Measurements from ENCODE around the gene CHRM2. TPM values are rescaled to one million over a fixed set of nuclear protein-coding genes. Genes with fewer than 3 reads are reported as not detected.

The CHRM2 gene
- polyA plus RNA-seq, 1 of the 3 experiments (the other 2 are of a cell fraction), result 0.23 TPM

GRCh38 chr7:136941816-136942215 is 73.4 kb downstream of the CHRM2 start:
- Histone ChIP-seq H3F3A (replicated peaks; ENCODE audit: insufficient read depth) (no peaks in the 10 kb centered on the region), H3K9me3 (no peaks in the 10 kb centered on the region), H3K4me1 (ENCODE audit: control insufficient read depth in 1 of 2, insufficient read depth in 2 of 2, low read depth in 1 of 2, low read length in 1 of 2) (no peaks in the 10 kb centered on the region; a peak in 1 of 4 replicates), H3K4me2 (no peak overlapping the region), H3K79me2 (ENCODE audit: insufficient read depth) (no peaks in the 10 kb centered on the region), H3K36me3 (replicated peaks in 1 of 2; ENCODE audit: control insufficient read depth in 1 of 2, insufficient read depth in 2 of 2, low read length in 1 of 2) (no peaks in the 10 kb centered on the region), H4K20me1 (ENCODE audit: insufficient read depth) (no peaks in the 10 kb centered on the region), H2AFZ (ENCODE audit: low read depth) (no peak overlapping the region), H3K27me3 (ENCODE audit: insufficient read depth) (no peaks in the 10 kb centered on the region), H3K9me2 (no peaks in the 10 kb centered on the region), H3K27ac (ENCODE audit: low read depth in 2 of 2, low read length in 1 of 2) (no peak overlapping the region), H3K4me3 (ENCODE audit: low read depth in 2 of 2, low read length in 1 of 2) (no peak overlapping the region), H3K9ac (no peak overlapping the region)
- no peak for DNase-seq
- CTCF ChIA-PET, result interaction anchor here (1.9 kb wide), 1 partner anchor 19 kb away, joined by 3 read pairs; no protein-coding TSS in a partner anchor
- TF ChIP-seq RCOR1 (IDR thresholded peaks at IDR 0.05; ENCODE audit: low read length), result no peak
- no peak for TF ChIP-seq SIN3A (IDR thresholded peaks at IDR 0.05; ENCODE audit: borderline replicate concordance, low read depth, low read length)
- no peak for TF ChIP-seq RXRA (IDR thresholded peaks at IDR 0.05; ENCODE audit: borderline replicate concordance, low read depth)
- no peak for TF ChIP-seq MAX (IDR thresholded peaks at IDR 0.05; ENCODE audit: low read depth)
- TF ChIP-seq EZH2phosphoT487 (IDR thresholded peaks at IDR 0.05; ENCODE audit: borderline replicate concordance, low read depth), result no peak
- no peak for TF ChIP-seq EP300 (IDR thresholded peaks at IDR 0.05; ENCODE audit: borderline replicate concordance in 1 of 2, low read depth in 1 of 2, low read length in 1 of 2)
- TF ChIP-seq NRF1 (IDR thresholded peaks at IDR 0.05; ENCODE audit: low read depth, low read length), result no peak
- TF ChIP-seq POLR2AphosphoS5 (IDR thresholded peaks at IDR 0.05; ENCODE audit: low read depth, low read length), result no peak
- no peak for TF ChIP-seq TAF1 (IDR thresholded peaks at IDR 0.05; ENCODE audit: borderline replicate concordance, low read depth, low read length)
- TF ChIP-seq ELF1 (IDR thresholded peaks at IDR 0.05), result no peak
- TF ChIP-seq, protein P1, sequence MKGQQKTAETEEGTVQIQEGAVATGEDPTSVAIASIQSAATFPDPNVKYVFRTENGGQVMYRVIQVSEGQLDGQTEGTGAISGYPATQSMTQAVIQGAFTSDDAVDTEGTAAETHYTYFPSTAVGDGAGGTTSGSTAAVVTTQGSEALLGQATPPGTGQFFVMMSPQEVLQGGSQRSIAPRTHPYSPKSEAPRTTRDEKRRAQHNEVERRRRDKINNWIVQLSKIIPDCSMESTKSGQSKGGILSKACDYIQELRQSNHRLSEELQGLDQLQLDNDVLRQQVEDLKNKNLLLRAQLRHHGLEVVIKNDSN (IDR thresholded peaks at IDR 0.05; ENCODE audit: borderline replicate concordance, low read depth), result no peak
- TF ChIP-seq TCF12 (IDR thresholded peaks at IDR 0.05), result no peak
- no peak for TF ChIP-seq JUND (IDR thresholded peaks at IDR 0.05)
- no peak for TF ChIP-seq CHD2 (IDR thresholded peaks at IDR 0.05; ENCODE audit: low read length, partially characterized antibody)
- TF ChIP-seq, protein P2, sequence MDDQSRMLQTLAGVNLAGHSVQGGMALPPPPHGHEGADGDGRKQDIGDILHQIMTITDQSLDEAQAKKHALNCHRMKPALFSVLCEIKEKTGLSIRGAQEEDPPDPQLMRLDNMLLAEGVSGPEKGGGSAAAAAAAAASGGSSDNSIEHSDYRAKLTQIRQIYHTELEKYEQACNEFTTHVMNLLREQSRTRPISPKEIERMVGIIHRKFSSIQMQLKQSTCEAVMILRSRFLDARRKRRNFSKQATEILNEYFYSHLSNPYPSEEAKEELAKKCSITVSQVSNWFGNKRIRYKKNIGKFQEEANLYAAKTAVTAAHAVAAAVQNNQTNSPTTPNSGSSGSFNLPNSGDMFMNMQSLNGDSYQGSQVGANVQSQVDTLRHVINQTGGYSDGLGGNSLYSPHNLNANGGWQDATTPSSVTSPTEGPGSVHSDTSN (IDR thresholded peaks at IDR 0.05), result no peak
- POLR2A ChIA-PET, result no interaction called here
- WGBS (ENCODE audit: low lambda C conversion rate), result 3% methylated on average over 1 of the region's 1 CpG

- Histone ChIP-seq H3K27me3 (ENCODE audit: insufficient read depth) (no peaks in the 10 kb centered on the region), H3F3A (replicated peaks; ENCODE audit: insufficient read depth) (no peaks in the 10 kb centered on the region), H2AFZ (ENCODE audit: low read depth) (no peak overlapping the region), H3K9ac (no peak overlapping the region), H3K27ac (ENCODE audit: low read depth in 2 of 2, low read length in 1 of 2) (no peak overlapping the region), H3K4me2 (no peak overlapping the region), H4K20me1 (ENCODE audit: insufficient read depth) (no peaks in the 10 kb centered on the region), H3K36me3 (replicated peaks in 1 of 2; ENCODE audit: control insufficient read depth in 1 of 2, insufficient read depth in 2 of 2, low read length in 1 of 2) (no peaks in the 10 kb centered on the region), H3K79me2 (ENCODE audit: insufficient read depth) (no peaks in the 10 kb centered on the region), H3K9me2 (no peaks in the 10 kb centered on the region), H3K4me1 (ENCODE audit: control insufficient read depth in 1 of 2, insufficient read depth in 2 of 2, low read depth in 1 of 2, low read length in 1 of 2) (no peaks in the 10 kb centered on the region; a peak in 1 of 4 replicates), H3K9me3 (no peaks in the 10 kb centered on the region), H3K4me3 (ENCODE audit: low read depth in 2 of 2, low read length in 1 of 2) (no peak overlapping the region)
- no peak for DNase-seq
- ChIA-PET POLR2A (no interaction called here), CTCF (no interaction called here)
- TF ChIP-seq, protein P3, sequence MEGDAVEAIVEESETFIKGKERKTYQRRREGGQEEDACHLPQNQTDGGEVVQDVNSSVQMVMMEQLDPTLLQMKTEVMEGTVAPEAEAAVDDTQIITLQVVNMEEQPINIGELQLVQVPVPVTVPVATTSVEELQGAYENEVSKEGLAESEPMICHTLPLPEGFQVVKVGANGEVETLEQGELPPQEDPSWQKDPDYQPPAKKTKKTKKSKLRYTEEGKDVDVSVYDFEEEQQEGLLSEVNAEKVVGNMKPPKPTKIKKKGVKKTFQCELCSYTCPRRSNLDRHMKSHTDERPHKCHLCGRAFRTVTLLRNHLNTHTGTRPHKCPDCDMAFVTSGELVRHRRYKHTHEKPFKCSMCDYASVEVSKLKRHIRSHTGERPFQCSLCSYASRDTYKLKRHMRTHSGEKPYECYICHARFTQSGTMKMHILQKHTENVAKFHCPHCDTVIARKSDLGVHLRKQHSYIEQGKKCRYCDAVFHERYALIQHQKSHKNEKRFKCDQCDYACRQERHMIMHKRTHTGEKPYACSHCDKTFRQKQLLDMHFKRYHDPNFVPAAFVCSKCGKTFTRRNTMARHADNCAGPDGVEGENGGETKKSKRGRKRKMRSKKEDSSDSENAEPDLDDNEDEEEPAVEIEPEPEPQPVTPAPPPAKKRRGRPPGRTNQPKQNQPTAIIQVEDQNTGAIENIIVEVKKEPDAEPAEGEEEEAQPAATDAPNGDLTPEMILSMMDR (IDR thresholded peaks at IDR 0.05), result no peak
- TF ChIP-seq FOXJ3 (CRISPR knock-in tag; IDR thresholded peaks at IDR 0.05) (no peak), POLR2AphosphoS5 (IDR thresholded peaks at IDR 0.05; ENCODE audit: low read depth, low read length) (no peak), JUND (IDR thresholded peaks at IDR 0.05) (no peak), MXI1 (IDR thresholded peaks at IDR 0.05; ENCODE audit: low read depth, low read length) (no peak), TEAD4 (IDR thresholded peaks at IDR 0.05; ENCODE audit: borderline replicate concordance, insufficient read depth) (no peak), EP300 (IDR thresholded peaks at IDR 0.05; ENCODE audit: borderline replicate concordance in 1 of 2, low read depth in 1 of 2, low read length in 1 of 2) (no peak)
- TF ChIP-seq, protein P2 (IDR thresholded peaks at IDR 0.05), result no peak
These were observed 73.9 kb downstream of the CHRM2 start for GRCh38 chr7:136942401-136942800.
